ENCODE measurements around the gene EBP.
"Not testable (repeated sequence)": the region's sequence is repeated elsewhere in the genome, so short reads cannot be mapped to it uniquely, and the experiment has no call there.

EBP gene

GRCh38 chrX:48493890-48494364 is 27.7 kb upstream of the EBP start:
- no peak for FAIRE-seq

GRCh38 chrX:48496660-48497059 is 24.9 kb upstream of the EBP start:
- no peak for FAIRE-seq

GRCh38 chrX:48497871-48498270 is 23.7 kb upstream of the EBP start:
- no peak for FAIRE-seq

GRCh38 chrX:48498374-48498809 is 23.2 kb upstream of the EBP start:
- no peak for FAIRE-seq

GRCh38 chrX:48504261-48504660 is 17.3 kb upstream of the EBP start:
- FAIRE-seq, result no peak

- FAIRE-seq, result no peak
Measured at GRCh38 chrX:48505481-48505880, 16.1 kb upstream of the EBP start.

- FAIRE-seq, result no peak
Measured at GRCh38 chrX:48507246-48507645, 14.4 kb upstream of the EBP start.

GRCh38 chrX:48508400-48509244 is 13.0 kb upstream of the EBP start, which contains the start of gene PORCN:
TSS of gene PORCN (plus strand) at chrX:48508992. CDS start at chrX:48509821, 829 bp downstream.
- no peak for FAIRE-seq

- FAIRE-seq, result no peak
Measured at GRCh38 chrX:48509245-48509590, 12.4 kb upstream of the EBP start.

GRCh38 chrX:48509619-48510018 is 12.0 kb upstream of the EBP start:
- no peak for FAIRE-seq

GRCh38 chrX:48511560-48511959 is 10.0 kb upstream of the EBP start:
- no peak for FAIRE-seq

GRCh38 chrX:48512371-48512935 is 9.2 kb upstream of the EBP start:
- FAIRE-seq, result no peak

- no peak for FAIRE-seq
Measured at GRCh38 chrX:48513670-48514069, 7.9 kb upstream of the EBP start.

GRCh38 chrX:48514126-48514806 is 7.3 kb upstream of the EBP start:
- FAIRE-seq, result no peak

GRCh38 chrX:48514868-48515460 is 6.6 kb upstream of the EBP start:
- no peak for FAIRE-seq

- FAIRE-seq, result no peak
Measured at GRCh38 chrX:48515842-48516241, 5.8 kb upstream of the EBP start.

- no peak for FAIRE-seq
Measured at GRCh38 chrX:48516285-48516684, 5.3 kb upstream of the EBP start.

GRCh38 chrX:48516987-48517386 is 4.6 kb upstream of the EBP start:
- FAIRE-seq, result no peak

- FAIRE-seq, result not testable (repeated sequence)
Measured at GRCh38 chrX:48519481-48519880, 2.1 kb upstream of the EBP start.

GRCh38 chrX:48520455-48520854 is 1.2 kb upstream of the EBP start:
- FAIRE-seq, result no peak

- no peak for FAIRE-seq
Measured at GRCh38 chrX:48520976-48521352, 644 bp upstream of the EBP start.

- FAIRE-seq, result no peak
Measured at GRCh38 chrX:48522291-48522690, 683 bp downstream of the EBP start.

- FAIRE-seq, result no peak
Measured at GRCh38 chrX:48523682-48524081, 2.1 kb downstream of the EBP start.
